ENCODE results near the gene LRRC37A.
A peak's percentile ranks its signal among the peaks of the same experiment; 100 is the strongest.
"Not testable (repeated sequence)": the region's sequence is repeated elsewhere in the genome, so short reads cannot be mapped to it uniquely, and the experiment has no call there.

LRRC37A gene

GRCh38 chr17:46287587-46287986, 7.3 kb upstream of the LRRC37A start:
- not testable (repeated sequence) for DNase-seq (ENCODE audit: low read depth in 2 of 2)

DNA sequence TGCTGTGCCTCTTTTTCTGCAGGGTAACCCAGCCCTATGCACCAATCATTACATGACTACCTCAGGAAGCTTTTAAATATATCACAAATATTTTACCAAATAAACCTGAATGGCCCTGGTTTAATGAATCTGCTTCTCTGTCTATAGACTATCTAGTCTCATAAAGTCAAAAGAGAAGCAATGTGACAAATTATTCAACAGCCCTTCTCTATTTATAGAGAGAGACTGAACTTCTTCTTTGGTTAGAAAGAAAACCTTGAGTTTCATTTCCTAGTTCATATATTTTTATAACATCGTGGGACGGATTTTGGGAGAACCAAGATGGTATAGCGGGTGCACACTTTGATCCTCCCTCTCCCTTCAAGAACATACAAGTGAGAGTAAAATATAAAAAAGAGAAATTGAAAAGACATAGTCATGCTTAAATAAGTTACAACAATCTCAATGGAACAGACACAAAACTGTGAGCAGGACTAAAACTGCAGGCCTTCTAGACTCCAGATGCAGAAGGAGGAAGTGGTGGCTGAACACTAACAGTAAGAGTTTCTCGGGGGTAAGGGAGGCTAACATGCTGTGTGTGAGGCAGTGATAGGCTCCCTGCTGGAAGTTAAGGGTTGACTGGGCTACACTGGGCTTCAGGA, 3.9 kb upstream of the LRRC37A start:
- DNase-seq (ENCODE audit: low read depth in 2 of 2) = not testable (repeated sequence)

- DNase-seq (ENCODE audit: low read depth in 2 of 2) = not testable (repeated sequence)
These were observed 3.3 kb upstream of the LRRC37A start for GRCh38 chr17:46291618-46292017.

GRCh38 chr17:46341220-46341619, 46.3 kb downstream of the LRRC37A start:
- not testable (repeated sequence) for DNase-seq (ENCODE audit: low read depth in 2 of 2)

- not testable (repeated sequence) for DNase-seq (ENCODE audit: low read depth in 2 of 2)
These were observed 47.2 kb downstream of the LRRC37A start for GRCh38 chr17:46342131-46342530.

DNA sequence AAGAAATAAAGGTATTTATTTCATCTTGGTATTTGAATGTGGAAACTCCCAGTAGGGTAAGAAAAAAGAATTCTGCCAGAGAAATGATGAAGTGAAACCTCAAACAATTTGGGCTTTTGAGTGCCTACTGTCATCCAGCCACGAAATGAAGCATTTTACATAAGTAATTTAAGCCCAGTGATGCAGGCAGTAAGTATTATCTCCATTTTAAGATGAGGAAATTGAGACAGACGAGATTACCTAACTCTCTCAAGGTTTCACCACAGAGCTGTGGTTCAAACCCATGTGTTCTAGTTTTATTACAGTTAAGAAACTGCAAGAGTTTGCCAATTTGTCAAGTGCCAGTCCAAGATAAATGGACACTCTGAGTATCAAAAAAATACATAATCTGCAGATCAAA, 53.4 kb downstream of the LRRC37A start:
- DNase-seq (ENCODE audit: low read depth in 2 of 2) = not testable (repeated sequence)

DNA sequence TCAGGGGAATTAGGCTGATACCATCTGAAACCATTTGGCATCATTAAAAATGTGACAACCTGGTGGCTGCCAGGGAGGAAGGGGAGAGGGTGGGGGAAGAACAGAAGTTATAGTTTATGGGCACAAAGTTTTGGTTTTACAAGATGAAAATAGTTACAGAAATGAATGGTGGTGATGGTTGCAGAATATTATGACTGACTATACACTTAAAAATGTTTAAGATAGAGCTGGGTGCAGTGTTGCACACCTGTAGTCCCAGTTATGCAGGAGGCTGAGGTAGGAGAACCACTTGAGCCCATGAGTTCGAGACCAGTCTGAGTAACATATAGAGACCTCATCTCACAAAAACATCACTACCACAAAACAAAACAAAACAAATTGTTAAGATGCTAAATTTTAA, 54.1 kb downstream of the LRRC37A start:
- DNase-seq (ENCODE audit: low read depth in 2 of 2) = not testable (repeated sequence)

GRCh38 chr17:46353856-46354255, 58.9 kb downstream of the LRRC37A start:
- not testable (repeated sequence) for DNase-seq (ENCODE audit: low read depth in 2 of 2)

DNA sequence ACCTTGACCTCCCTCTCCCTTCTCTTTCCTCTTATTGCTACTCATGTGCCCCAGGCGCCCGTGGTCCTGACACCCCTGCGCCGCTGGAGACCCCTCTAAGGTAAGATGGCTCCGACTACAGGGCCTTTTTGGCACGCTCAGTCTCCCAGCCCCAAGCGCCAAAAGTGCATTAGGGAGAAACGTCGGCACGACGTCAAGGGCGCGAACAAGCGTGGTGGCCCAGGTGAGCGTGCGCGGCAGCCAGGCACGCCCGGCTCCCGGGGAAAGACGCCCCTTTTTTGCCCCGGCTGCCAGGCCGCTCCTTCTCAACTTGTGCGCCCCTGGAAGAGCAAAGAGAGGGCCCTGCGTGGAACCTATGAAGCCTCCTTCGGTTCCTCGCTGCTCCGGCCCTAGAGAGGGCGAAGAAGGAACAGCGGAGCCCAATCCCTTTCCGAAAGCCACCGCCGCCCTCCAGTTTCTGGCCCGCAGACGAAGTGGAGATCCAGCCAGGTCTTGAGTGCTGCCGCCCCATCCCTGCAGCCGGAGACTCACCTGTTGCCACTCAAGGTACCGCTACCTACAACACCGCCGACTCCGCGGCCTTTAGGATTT, 66.3 kb downstream of the LRRC37A start:
- not testable (repeated sequence) for DNase-seq (ENCODE audit: low read depth in 2 of 2)

DNA sequence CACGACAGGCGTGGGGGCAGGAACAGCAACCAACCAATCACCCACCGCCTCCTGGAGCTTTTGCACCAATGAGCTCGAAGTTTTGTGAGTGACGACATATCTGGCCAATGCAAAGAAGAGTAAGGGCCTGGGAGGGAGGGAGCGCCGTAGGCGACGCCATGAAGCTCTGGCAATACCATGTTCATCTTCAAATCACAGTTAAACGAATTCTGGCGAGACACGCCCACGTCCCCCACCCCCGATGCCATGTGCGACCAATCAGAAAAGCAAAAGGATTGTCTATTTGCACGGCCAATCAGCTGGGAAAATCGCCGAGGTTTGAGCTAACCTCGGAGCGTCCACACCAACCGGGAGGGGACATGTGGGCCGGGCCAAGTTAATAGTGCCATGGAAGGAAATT, 66.8 kb downstream of the LRRC37A start, which contains the start of gene ARL17B:
TSS of gene ARL17B (minus strand) at position 12 of the 400 bp plus-strand sequence. CDS start 3,369 bp downstream, outside the sequence.
- peak; percentile 30 to 83 for DNase-seq (ENCODE audit: low read depth in 2 of 2)

GRCh38 chr17:46367520-46367919, 72.6 kb downstream of the LRRC37A start:
- not testable (repeated sequence) for DNase-seq (ENCODE audit: low read depth in 2 of 2)

DNA sequence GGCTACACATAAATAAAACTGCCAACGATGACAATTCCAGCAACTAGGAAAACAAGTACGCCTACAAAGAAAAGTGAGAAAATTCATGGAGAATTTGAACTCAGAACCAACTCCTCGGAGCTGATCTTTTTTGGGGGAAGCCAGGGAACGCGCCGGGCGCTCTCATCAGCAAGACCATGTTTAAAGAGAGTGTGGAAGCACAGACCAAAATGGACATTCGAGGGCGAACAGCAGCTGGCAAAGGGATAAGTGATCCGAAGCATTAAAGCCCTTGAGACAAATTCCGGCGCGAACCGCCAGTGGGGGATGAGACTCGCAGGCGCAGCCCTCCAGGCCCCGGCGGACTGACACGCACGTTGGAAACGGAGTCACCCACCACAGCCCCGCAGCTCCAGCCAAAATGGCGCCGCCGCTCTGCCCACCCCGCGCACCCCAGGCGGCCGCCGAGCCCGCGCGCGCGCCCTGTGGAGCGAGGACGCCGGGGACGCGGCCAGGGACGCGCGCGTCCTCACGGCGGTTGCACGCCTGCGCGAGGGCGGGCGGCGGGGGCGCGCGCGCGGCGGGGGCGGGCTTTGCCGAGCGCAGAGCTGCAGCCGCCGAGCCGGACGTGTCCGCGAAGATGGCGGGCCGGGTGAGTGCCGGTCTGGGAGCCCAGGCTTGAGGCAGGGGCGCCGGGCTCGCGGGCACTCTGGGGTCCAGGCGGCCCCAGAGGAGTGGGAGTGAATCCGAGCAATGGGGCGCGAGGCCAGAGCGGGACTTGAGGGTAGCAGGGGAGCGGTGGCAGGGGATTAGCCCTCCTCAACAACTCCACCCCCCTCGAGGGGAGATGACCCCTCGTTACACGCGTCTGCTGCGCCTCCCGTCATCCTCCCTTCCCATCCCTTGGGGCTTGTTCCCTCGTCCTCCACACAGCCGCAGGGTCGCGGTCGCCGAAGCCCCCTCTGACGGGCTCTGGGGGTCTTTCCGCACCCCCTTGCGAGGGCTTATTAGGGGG, 77.6 kb downstream of the LRRC37A start:
- not testable (repeated sequence) for DNase-seq (ENCODE audit: low read depth in 2 of 2)

GRCh38 chr17:46373418-46373817, 78.5 kb downstream of the LRRC37A start:
- DNase-seq (ENCODE audit: low read depth in 2 of 2) = not testable (repeated sequence)

DNA sequence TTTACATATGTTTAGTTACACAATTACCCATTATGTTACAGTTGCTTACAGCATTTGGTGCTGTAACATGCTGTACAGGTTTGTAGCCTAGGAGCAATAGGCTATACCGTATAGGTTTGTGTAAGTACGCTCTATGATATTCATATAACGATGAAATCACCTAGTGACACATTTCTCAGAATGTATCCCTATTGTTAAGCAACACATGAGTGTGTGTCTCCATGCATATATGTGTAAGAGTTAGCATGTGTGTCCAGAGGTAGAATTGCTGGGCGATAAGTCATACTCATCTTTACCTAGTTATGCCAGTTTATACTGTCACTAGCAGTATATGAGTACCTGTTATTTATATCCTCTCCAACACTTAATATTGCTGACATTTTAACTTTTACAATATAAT, 88.2 kb downstream of the LRRC37A start:
- DNase-seq (ENCODE audit: low read depth in 2 of 2) = not testable (repeated sequence)

DNA sequence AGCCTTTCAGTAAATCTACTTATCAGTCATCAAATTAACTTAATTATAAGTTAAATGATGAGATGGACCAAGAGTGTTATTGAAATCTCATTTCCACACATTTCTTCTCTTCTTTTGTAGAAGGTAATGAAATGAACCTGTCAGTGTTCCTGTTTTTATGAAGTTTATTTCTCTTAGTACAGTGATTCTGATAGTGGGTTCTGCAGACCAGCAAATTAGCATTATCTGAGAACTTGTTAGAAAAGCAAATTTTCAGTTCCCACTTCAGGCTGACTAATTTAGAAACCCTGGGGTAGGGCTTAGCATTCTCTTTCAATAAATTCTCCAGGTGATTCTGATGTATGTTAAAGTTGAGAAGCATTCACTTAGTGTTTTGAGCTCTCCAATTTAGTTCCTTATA, 90.6 kb downstream of the LRRC37A start:
- not testable (repeated sequence) for DNase-seq (ENCODE audit: low read depth in 2 of 2)
